ENCODE results near the gene MED16. TPM values are rescaled to one million over a fixed set of nuclear protein-coding genes. Genes with fewer than 3 reads are reported as not detected.
A peak's percentile ranks its signal among the peaks of the same experiment; 100 is the strongest.

The MED16 gene
- total and polyA plus RNA-seq, 2 of the 13 experiments (the other 11 are each of a cell fraction or from before 2014, with no cell fraction given), result 13.3 to 14.8 TPM

DNA sequence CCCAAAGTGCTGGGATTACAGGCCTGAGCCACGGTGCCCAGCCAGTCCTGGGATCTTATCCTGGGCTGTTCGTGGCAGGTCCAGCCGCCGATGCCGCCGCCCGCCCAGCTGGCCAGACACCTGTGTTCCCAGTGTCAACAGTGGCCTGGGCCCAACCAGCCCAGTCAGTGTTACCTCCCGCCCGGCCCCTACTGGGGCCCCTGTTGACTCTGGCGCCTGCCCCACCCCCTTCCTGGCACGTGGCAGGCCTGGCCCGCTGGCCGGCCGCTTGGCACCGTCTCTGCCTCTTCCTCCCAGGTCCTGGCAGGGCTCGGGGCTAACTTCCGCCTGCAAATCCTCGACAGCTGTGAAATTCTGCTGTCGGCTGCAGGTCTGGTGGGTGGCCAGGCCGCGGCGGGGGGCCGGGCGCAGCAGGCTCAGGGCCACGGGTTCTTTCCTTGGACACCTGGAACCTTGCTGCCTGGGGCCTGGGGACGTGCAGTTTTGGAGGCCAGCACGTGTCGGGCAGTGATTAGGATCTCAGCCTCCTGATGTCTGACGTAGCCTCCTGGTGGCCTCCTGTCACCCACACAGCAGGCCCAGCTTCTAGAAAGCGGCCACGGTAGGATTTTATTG, 42.0 kb upstream of the MED16 start (continued):
- peak; percentile 95 for TF ChIP-seq MTA1 (CRISPR knock-in tag; IDR thresholded peaks at IDR 0.05; ENCODE audit: borderline replicate concordance)
- no peak for TF ChIP-seq CREB1 (IDR thresholded peaks at IDR 0.05)
- TF ChIP-seq CREB1 (CRISPR knock-in tag; IDR thresholded peaks at IDR 0.05), result no peak
- TF ChIP-seq FOSL2 (CRISPR knock-in tag; IDR thresholded peaks at IDR 0.05), result peak; percentile 81
- TF ChIP-seq HOXA7 (CRISPR knock-in tag; IDR thresholded peaks at IDR 0.05), result no peak
- TF ChIP-seq, protein P1, sequence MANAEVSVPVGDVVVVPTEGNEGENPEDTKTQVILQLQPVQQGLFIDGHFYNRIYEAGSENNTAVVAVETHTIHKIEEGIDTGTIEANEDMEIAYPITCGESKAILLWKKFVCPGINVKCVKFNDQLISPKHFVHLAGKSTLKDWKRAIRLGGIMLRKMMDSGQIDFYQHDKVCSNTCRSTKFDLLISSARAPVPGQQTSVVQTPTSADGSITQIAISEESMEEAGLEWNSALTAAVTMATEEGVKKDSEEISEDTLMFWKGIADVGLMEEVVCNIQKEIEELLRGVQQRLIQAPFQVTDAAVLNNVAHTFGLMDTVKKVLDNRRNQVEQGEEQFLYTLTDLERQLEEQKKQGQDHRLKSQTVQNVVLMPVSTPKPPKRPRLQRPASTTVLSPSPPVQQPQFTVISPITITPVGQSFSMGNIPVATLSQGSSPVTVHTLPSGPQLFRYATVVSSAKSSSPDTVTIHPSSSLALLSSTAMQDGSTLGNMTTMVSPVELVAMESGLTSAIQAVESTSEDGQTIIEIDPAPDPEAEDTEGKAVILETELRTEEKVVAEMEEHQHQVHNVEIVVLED (CRISPR knock-in tag; IDR thresholded peaks at IDR 0.05; ENCODE audit: borderline replicate concordance), result 0 out of 2 replicates have a peak, but pooled peaks have one; percentile 20
- TF ChIP-seq, protein P2, sequence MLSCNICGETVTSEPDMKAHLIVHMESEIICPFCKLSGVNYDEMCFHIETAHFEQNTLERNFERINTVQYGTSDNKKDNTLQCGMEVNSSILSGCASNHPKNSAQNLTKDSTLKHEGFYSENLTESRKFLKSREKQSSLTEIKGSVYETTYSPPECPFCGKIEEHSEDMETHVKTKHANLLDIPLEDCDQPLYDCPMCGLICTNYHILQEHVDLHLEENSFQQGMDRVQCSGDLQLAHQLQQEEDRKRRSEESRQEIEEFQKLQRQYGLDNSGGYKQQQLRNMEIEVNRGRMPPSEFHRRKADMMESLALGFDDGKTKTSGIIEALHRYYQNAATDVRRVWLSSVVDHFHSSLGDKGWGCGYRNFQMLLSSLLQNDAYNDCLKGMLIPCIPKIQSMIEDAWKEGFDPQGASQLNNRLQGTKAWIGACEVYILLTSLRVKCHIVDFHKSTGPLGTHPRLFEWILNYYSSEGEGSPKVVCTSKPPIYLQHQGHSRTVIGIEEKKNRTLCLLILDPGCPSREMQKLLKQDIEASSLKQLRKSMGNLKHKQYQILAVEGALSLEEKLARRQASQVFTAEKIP (CRISPR knock-in tag; IDR thresholded peaks at IDR 0.05; ENCODE audit: borderline replicate concordance), result no peak
- TF ChIP-seq ZNF10 (CRISPR knock-in tag; IDR thresholded peaks at IDR 0.05; ENCODE audit: borderline replicate concordance, low read depth), result no peak
- TF ChIP-seq MAFG (CRISPR knock-in tag; IDR thresholded peaks at IDR 0.05), result no peak
- no peak for TF ChIP-seq MAFK (conservative IDR thresholded peaks at IDR 0.05 in 1 of 2, IDR thresholded peaks at IDR 0.05 in 1 of 2; ENCODE audit: low read length in 2 of 2)
- peak; percentile 90 for TF ChIP-seq MEF2D (CRISPR knock-in tag; IDR thresholded peaks at IDR 0.05)
- peak; percentile 91 for TF ChIP-seq ZNF558 (CRISPR knock-in tag; IDR thresholded peaks at IDR 0.05; ENCODE audit: borderline replicate concordance)
- TF ChIP-seq SP2 (CRISPR knock-in tag; IDR thresholded peaks at IDR 0.05), result no peak
- no peak for TF ChIP-seq ZNF530 (CRISPR knock-in tag; IDR thresholded peaks at IDR 0.05; ENCODE audit: low read depth)
- TF ChIP-seq, protein P3, sequence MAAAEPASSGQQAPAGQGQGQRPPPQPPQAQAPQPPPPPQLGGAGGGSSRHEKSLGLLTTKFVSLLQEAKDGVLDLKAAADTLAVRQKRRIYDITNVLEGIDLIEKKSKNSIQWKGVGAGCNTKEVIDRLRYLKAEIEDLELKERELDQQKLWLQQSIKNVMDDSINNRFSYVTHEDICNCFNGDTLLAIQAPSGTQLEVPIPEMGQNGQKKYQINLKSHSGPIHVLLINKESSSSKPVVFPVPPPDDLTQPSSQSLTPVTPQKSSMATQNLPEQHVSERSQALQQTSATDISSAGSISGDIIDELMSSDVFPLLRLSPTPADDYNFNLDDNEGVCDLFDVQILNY (CRISPR knock-in tag; conservative IDR thresholded peaks at IDR 0.05), result no peak
- TF ChIP-seq BORCS8-MEF2B (CRISPR knock-in tag; IDR thresholded peaks at IDR 0.05), result peak; percentile 66; the same call in 1 of the 2 replicates
- TF ChIP-seq TOPORS (CRISPR knock-in tag; IDR thresholded peaks at IDR 0.05), result no peak; the same call in 1 of the 2 replicates
- peak; percentile 94 for TF ChIP-seq ELF3 (CRISPR knock-in tag; IDR thresholded peaks at IDR 0.05)
- TF ChIP-seq GATA4 (IDR thresholded peaks at IDR 0.05; ENCODE audit: borderline replicate concordance, low read depth), result no peak; the same call in 1 of the 2 replicates
- peak; percentile 28 for TF ChIP-seq TBL1XR1 (IDR thresholded peaks at IDR 0.05; ENCODE audit: borderline replicate concordance, low read length, partially characterized antibody)
- peak; percentile 84; the same call in 1 of the 2 replicates for TF ChIP-seq RFXAP (CRISPR knock-in tag; IDR thresholded peaks at IDR 0.05; ENCODE audit: borderline replicate concordance)
- peak; percentile 73; the same call in 1 of the 2 replicates for TF ChIP-seq MIER3 (CRISPR knock-in tag; IDR thresholded peaks at IDR 0.05; ENCODE audit: borderline replicate concordance)
- TF ChIP-seq RBM22 (optimal IDR thresholded peaks at IDR 0.05; ENCODE audit: low read length), result no peak
- TF ChIP-seq ZFP36L2 (CRISPR knock-in tag; IDR thresholded peaks at IDR 0.05), result no peak
- TF ChIP-seq ZKSCAN5 (CRISPR knock-in tag; IDR thresholded peaks at IDR 0.05), result 0 out of 2 replicates have a peak, but pooled peaks have one; percentile 38
- peak; percentile 71 for TF ChIP-seq PHF8 (CRISPR knock-in tag; IDR thresholded peaks at IDR 0.05)
- no peak for TF ChIP-seq NCOA5 (CRISPR knock-in tag; IDR thresholded peaks at IDR 0.05)
- TF ChIP-seq JUN (CRISPR knock-in tag; IDR thresholded peaks at IDR 0.05), result peak; percentile 35; the same call in 1 of the 2 replicates
- TF ChIP-seq SRF (IDR thresholded peaks at IDR 0.05; ENCODE audit: low read depth, low read length), result no peak
